C4-2B (cell line): ENCODE data around the gene NFIA.

Experiments used
- CTCF ChIP-seq: fragments of 450-650 bp; conservative IDR thresholded peaks from 2 replicates; pipeline ENCODE4 v1.5.1; 2017; ENCODE audit warnings: mild to moderate bottlenecking
- ZFX ChIP-seq: fragments of 450-650 bp; IDR thresholded peaks from 2 replicates; pipeline ENCODE4 v1.6.1; 2017

DNA sequence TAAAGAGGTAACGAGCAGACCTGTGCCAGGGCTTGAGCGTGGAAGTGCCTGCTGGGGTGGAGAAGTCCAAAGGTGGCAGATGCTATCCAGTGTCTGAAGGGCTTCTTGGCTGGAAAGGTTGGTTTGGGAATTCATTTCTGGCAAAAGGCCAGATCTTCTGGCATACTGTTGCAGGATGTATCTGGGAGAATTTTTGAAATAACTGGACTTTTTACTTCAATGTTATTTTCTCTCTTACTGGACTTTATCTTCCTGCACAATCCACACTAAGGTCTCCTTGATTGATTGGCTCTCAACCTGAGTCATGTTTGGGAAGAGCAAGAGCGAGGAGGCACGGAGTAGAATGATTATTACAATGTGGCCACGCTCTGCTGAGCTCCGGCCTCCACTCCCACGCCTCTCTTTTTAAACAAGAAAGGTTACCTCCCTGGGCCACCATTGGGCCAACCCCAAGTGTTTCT is 364.2 kb downstream of the NFIA start:
- no peak for TF ChIP-seq CTCF
- no peak for TF ChIP-seq ZFX
